DND-41 (cell line): ENCODE data around the gene POLRMT.

ENCODE experiments used
- ATAC-seq: fragments of 200-7000 bp; cut with Tn5 transposase; 3 replicates; pipeline ENCODE4 v1.9.1; 2021; ENCODE audit warnings: low read depth; ENCODE audit not compliant: insufficient read depth
- DNase-seq: peaks from one replicate; pipeline ENCODE4 v3.0.0-alpha.2; 2020
- H2AFZ ChIP-seq: 2 replicates; pipeline ENCODE4 v1.6.0; 2012; ENCODE audit warnings: low read depth, low read length
- H3K27ac ChIP-seq: 2 replicates; pipeline ENCODE4 v1.5.1; 2012; ENCODE audit warnings: low read length, inconsistent platforms
- H3K27me3 ChIP-seq: fragments of 200-600 bp; sonication (generic); 2 replicates; pipeline ENCODE4 v1.6.0; 2012; ENCODE audit warnings: low read length, mild to moderate bottlenecking, inconsistent platforms; ENCODE audit not compliant: insufficient read depth, poor library complexity
- H3K36me3 ChIP-seq: 2 replicates; pipeline ENCODE4 v1.5.1; 2012; ENCODE audit warnings: low read length, inconsistent platforms; ENCODE audit not compliant: insufficient read depth
- H3K4me1 ChIP-seq: 2 replicates; pipeline ENCODE4 v1.5.1; 2012; ENCODE audit warnings: mild to moderate bottlenecking, low read length; ENCODE audit not compliant: insufficient read depth
- H3K4me2 ChIP-seq: 2 replicates; pipeline ENCODE4 v1.6.0; 2012; ENCODE audit warnings: mild to moderate bottlenecking, moderate library complexity, low read length, inconsistent platforms; ENCODE audit not compliant: insufficient read depth
- H3K4me3 ChIP-seq, 2 experiments: fragments of 200-600 bp in 1 of 2; shearing (Covaris generic) in 1 of 2; 2 replicates each; pipeline ENCODE4 v1.5.1; 2012 to 2016; ENCODE audit warnings: inconsistent platforms in 2 of 2, low read length in 2 of 2, mild to moderate bottlenecking in 2 of 2, low read depth in 1 of 2, moderate library complexity in 1 of 2
- H3K79me2 ChIP-seq: 2 replicates; pipeline ENCODE4 v1.6.0; 2012; ENCODE audit warnings: low read length, inconsistent platforms; ENCODE audit not compliant: insufficient read depth
- H3K9ac ChIP-seq: 2 replicates; pipeline ENCODE4 v1.6.0; 2012; ENCODE audit warnings: low read depth, mild to moderate bottlenecking, inconsistent platforms, low read length, moderate library complexity
- H3K9me3 ChIP-seq: 2 replicates; pipeline ENCODE4 v1.5.1; 2012; ENCODE audit warnings: low read length, moderate library complexity, mild to moderate bottlenecking, inconsistent platforms; ENCODE audit not compliant: insufficient read depth, severe bottlenecking
- H4K20me1 ChIP-seq: 2 replicates; pipeline ENCODE4 v1.6.0; 2012; ENCODE audit warnings: low read length; ENCODE audit not compliant: insufficient read depth
- EZH2 ChIP-seq: IDR thresholded peaks from 3 replicates; pipeline ENCODE4 v1.6.1; 2012; ENCODE audit warnings: borderline replicate concordance, low read depth, mild to moderate bottlenecking, moderate library complexity, low read length, inconsistent platforms; ENCODE audit not compliant: severe bottlenecking
- TF ChIP-seq, protein P1 (sequence below): IDR thresholded peaks from 2 replicates; pipeline ENCODE4 v1.5.1; 2012; ENCODE audit warnings: borderline replicate concordance, low read length, moderate library complexity, mild to moderate bottlenecking; ENCODE audit not compliant: poor library complexity, severe bottlenecking; ENCODE audit errors: extremely low read depth

Gene POLRMT

DNA sequence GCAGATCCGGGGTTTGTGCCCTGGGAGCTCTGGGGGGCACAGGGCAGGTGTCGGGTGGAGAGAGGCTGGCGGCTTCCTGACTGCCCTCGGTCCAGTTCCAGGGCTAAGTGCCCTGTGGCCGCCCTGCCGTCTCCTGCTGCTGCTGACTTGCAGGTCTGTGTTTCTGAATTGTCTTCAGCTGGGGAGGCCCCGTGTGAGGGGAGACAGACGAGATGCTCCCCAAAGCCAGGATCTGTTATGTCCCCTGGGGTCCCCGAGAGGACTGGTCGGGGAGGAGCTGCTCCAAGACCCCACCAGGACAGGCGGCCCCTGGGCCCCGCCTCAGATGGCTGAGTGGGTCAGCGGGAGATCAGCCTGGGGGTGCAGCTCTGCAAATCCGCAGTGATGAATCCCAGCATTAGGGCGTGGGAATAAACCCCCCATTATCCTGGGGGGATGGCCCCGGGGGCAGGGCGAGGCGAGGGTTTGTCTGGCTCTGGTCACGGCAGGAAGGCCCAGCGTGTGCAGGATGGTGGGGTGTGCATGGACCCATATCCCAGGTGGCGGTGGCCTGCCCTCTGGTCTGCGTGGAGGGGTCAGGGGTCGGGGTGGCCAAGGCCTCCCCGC, 39.0 kb downstream of the POLRMT start:
- DNase-seq (no peak), ATAC-seq (no peak)
- H3K4me3 ChIP-seq = no peak overlapping the region
- H3K27ac ChIP-seq = no peak overlapping the region
- H3K4me1 ChIP-seq = no peaks in the 10 kb centered on the region
- H3K36me3 ChIP-seq = no peaks in the 10 kb centered on the region
- no peak overlapping the region for H2AFZ ChIP-seq
- H3K9me3 ChIP-seq = no peaks in the 10 kb centered on the region
- no peak overlapping the region for H3K4me2 ChIP-seq
- no peak overlapping the region for H3K9ac ChIP-seq
- peaks cover 10% of the 10 kb centered on the region; the same call in 1 of the 2 replicates for H4K20me1 ChIP-seq
- no peaks in the 10 kb centered on the region for H3K79me2 ChIP-seq
- H3K27me3 ChIP-seq = no peaks in the 10 kb centered on the region
- TF ChIP-seq EZH2 = no peak
- TF ChIP-seq, protein P1, sequence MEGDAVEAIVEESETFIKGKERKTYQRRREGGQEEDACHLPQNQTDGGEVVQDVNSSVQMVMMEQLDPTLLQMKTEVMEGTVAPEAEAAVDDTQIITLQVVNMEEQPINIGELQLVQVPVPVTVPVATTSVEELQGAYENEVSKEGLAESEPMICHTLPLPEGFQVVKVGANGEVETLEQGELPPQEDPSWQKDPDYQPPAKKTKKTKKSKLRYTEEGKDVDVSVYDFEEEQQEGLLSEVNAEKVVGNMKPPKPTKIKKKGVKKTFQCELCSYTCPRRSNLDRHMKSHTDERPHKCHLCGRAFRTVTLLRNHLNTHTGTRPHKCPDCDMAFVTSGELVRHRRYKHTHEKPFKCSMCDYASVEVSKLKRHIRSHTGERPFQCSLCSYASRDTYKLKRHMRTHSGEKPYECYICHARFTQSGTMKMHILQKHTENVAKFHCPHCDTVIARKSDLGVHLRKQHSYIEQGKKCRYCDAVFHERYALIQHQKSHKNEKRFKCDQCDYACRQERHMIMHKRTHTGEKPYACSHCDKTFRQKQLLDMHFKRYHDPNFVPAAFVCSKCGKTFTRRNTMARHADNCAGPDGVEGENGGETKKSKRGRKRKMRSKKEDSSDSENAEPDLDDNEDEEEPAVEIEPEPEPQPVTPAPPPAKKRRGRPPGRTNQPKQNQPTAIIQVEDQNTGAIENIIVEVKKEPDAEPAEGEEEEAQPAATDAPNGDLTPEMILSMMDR = no peak

DNA sequence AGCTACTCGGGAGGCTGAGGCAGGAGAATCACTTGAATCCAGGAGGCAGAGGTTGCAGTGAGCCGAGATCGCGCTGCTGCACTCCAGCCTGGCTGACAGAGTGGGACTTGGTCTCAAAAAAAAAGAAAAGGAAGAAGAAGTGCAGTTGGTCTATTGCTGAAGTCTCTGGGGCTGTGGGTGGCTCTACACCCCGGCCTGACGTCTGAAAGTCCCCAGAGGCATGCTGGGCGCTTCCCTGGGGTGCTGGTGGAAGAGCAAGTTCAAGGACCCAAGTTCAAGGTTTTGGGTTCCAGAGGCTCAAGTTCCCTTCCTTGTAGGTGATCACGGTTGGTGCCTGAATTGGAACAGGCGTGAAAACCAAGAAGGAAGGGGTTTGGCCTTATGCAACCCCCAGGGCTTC, 39.8 kb downstream of the POLRMT start:
- no peak for DNase-seq
- H3K9ac ChIP-seq = no peak overlapping the region
- H3K27me3 ChIP-seq = peaks cover 6% of the 10 kb centered on the region
- ATAC-seq = no peak
- H3K27ac ChIP-seq = no peak overlapping the region
- H3K4me3 ChIP-seq = no peak overlapping the region
- no peak overlapping the region for H2AFZ ChIP-seq
- no peak for TF ChIP-seq EZH2
- TF ChIP-seq, protein P1 = no peak
- peaks cover 3% of the 10 kb centered on the region for H3K4me1 ChIP-seq
- no peak overlapping the region for H3K4me2 ChIP-seq
- H3K79me2 ChIP-seq = no peaks in the 10 kb centered on the region
- no peaks in the 10 kb centered on the region for H3K9me3 ChIP-seq
- H4K20me1 ChIP-seq = peaks cover 16% of the 10 kb centered on the region
- no peaks in the 10 kb centered on the region for H3K36me3 ChIP-seq

GRCh38 chr19:593055-593454, 40.3 kb downstream of the POLRMT start:
- no peak for TF ChIP-seq EZH2
- TF ChIP-seq, protein P1 = no peak
- H3K4me3 ChIP-seq = no peak overlapping the region
- no peak for ATAC-seq
- no peak overlapping the region for H3K4me2 ChIP-seq
- DNase-seq = no peak
- H2AFZ ChIP-seq = no peak overlapping the region
- H3K27me3 ChIP-seq = peaks cover 8% of the 10 kb centered on the region
- no peak overlapping the region for H3K9ac ChIP-seq
- no peaks in the 10 kb centered on the region for H3K36me3 ChIP-seq
- peaks cover 18% of the 10 kb centered on the region for H4K20me1 ChIP-seq
- H3K27ac ChIP-seq = no peak overlapping the region
- H3K9me3 ChIP-seq = no peaks in the 10 kb centered on the region
- peaks cover 6% of the 10 kb centered on the region for H3K4me1 ChIP-seq
- no peaks in the 10 kb centered on the region for H3K79me2 ChIP-seq
